Fibroblast of mammary gland (primary cell): Measurements from ENCODE around the gene SMIM24.

ENCODE experiments used
- DNase-seq: peaks from one replicate; pipeline ENCODE4 v3.0.0-alpha.2; 2010; ENCODE audit warnings: low read depth
- H3K4me3 ChIP-seq: 2 replicates; pipeline ENCODE4 v1.5.1; 2011; ENCODE audit warnings: low read depth, mild to moderate bottlenecking, low read length, moderate library complexity; ENCODE audit not compliant: control insufficient read depth
- CTCF ChIP-seq: conservative IDR thresholded peaks from 2 replicates; pipeline ENCODE4 v1.5.1; 2011; ENCODE audit warnings: low read depth, low read length, inconsistent platforms; ENCODE audit not compliant: control insufficient read depth, insufficient read depth

Gene SMIM24

DNA sequence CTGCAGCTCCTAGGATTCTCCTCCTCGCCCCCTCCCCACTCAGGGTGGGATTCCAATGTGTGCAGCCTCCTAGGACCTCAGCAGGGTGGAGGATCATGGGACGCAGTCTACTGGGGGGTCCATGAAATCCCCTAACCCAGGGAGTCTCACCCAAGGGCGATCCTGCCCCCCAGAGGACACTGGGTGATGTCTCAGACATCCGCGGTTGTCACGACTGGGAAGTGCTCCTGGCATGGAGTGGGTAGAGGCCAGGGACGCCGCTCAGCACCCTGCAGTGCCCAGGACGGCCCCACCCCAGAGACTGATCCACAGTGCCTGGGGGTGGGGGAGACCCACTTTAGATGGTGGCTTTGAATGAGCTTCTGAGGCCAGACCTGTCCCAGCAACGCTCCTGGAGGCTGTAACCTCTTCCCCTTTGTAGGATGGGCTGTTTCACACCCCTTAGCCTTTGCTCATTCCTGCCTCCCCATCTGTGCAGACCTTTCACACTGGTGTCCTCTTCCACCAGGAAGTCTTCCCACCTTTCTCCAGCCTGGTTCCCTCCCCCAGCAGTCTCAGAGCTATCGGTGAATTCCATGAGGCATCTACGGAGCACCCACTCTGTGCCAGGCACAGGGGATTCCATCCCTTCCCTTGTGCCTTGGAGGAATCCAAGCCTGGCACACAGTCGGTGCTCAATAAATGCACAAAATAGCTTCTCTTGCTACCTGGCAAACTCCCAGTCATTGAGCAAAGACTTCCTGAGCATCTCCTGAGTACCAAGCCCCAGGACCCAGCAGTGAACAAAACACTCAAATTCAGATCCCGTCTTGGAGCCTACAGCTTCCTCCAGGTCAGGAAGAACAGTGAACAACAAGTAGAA, 10.5 kb downstream of the SMIM24 start:
- TF ChIP-seq CTCF: peak; percentile 2
- no peak overlapping the region for H3K4me3 ChIP-seq
- no peak for DNase-seq

GRCh38 chr19:3468211-3468610, 12.1 kb downstream of the SMIM24 start:
- no peak for TF ChIP-seq CTCF

DNA sequence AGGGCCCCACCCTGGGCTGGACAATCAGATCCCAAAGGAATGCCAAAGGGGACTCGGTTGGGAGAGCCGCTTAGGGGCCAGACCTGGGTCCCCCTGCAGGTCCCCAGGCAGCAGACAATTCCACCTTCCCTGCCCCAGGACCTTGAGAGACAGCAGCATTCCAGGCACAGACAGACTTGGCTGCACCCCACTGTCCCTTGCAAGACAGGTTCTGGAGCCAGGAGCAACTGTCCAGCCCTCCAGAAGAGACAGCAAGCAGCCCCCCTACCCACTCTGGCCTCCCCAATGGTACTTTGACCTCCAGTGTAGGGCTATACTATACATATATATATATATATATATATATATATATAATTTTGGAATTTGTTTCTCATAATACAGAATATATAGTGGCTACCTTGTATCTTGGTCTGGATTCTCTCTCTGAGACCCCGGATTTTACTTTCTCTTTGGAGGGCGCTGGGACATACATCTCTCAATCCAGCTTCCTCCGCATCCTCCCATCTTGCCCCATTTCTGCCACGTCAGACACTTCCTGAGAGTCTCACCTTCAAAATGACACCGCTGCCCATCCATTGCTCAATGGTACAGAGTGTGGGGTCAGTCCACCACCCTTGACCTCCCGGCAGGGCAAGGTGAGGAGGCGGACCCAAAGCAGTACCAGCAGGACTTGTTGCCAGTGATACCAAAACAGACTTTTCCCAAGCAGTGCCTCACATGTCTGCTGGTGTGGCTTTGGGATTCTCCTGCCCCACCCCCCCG, 12.7 kb downstream of the SMIM24 start:
- H3K4me3 ChIP-seq: no peak overlapping the region
- DNase-seq: no peak
- TF ChIP-seq CTCF: no peak

More at GRCh38 chr19:3468211-3468610, 12.1 kb downstream of the SMIM24 start:
- no peak for DNase-seq
- H3K4me3 ChIP-seq: no peak overlapping the region

GRCh38 chr19:3466635-3467034, 13.7 kb downstream of the SMIM24 start:
- no peak overlapping the region for H3K4me3 ChIP-seq
- no peak for DNase-seq
- TF ChIP-seq CTCF: no peak

DNA sequence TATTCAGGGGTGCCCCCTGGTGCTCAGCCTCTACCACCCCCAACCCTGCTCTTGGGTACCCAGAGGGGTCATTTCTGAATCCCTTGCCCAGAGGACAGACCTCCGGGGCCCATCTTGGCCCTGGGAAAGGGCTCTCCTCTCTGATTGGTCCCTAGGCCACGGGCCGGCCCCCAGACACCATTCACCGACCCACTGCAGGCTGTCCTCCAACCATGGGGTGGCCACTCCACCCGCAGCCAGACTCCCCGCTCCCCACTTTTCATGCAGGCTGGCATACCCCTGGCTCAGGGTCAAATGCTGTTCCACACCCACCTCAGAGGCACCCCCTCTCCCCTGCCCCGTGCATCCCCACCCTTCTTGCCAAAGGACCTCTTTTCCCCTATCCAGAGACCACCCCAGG, 14.8 kb downstream of the SMIM24 start:
- no peak for DNase-seq
- H3K4me3 ChIP-seq: no peak overlapping the region
- TF ChIP-seq CTCF: no peak

GRCh38 chr19:3464587-3465235, 15.6 kb downstream of the SMIM24 start:
- no peak for DNase-seq
- TF ChIP-seq CTCF: no peak
- H3K4me3 ChIP-seq: no peak overlapping the region
